K562 (cell line): ENCODE measurements around the gene TTC21A. TPM values are rescaled to one million over a fixed set of nuclear protein-coding genes. Genes with fewer than 3 reads are reported as not detected.
A peak's percentile ranks its signal among the peaks of the same experiment; 100 is the strongest.

Experiments
- ATAC-seq: fragments of 200-7000 bp; cut with Tn5 transposase; 3 replicates; pipeline ENCODE4 v1.9.1; 2020; ENCODE audit warnings: moderate library complexity
- BruUV-seq: library from RNA; stranded (reverse); fragments of 400-500 nt; replicated peaks from 2 replicates; lab custom pipeline; 2021; lab: Mats Ljungman, UMichigan
- CTCF ChIA-PET: fragments of 300-600 bp; formaldehyde crosslinking; extraction: SDS; loops from one replicate; lab custom pipeline; 2021; ENCODE audit warnings: low intra/inter-chr PET ratio; lab: Yijun Ruan, JAX
- POLR2A ChIA-PET: fragments of 300-600, 350-650 bp; sonication (Branson Sonifier 250); formaldehyde crosslinking; extraction: SDS; loops from one replicate; lab custom pipeline; 2021; ENCODE audit warnings: antibody characterized with exemption, inconsistent platforms; lab: Yijun Ruan, JAX
- DNase-seq, 4 experiments: peaks; one replicate each; pipeline versions ENCODE4 v3.0.0 to v3.0.0-alpha.2; 2011 to 2018; ENCODE audit warnings: low spot score in 3 of 4, mixed read lengths in 3 of 4; ENCODE audit errors: extremely low read depth in 1 of 4
- FAIRE-seq: peaks from 2 replicates; lab custom pipeline; 2011; peaks lifted over from hg19 to GRCh38; lab: Jason Lieb, UNC
- H2AFZ ChIP-seq: 2 replicates; pipeline ENCODE4 v1.6.0; 2011; ENCODE audit warnings: low read depth, low read length, control low read depth, inconsistent platforms
- H3K27ac ChIP-seq: fragments of 200-600 bp; 3 replicates; pipeline ENCODE4 v1.8.0; 2011; ENCODE audit warnings: low read depth, mild to moderate bottlenecking, control low read depth, inconsistent platforms, low read length, moderate library complexity, mixed read lengths; ENCODE audit errors: extremely low read depth
- H3K27me3 ChIP-seq, 2 experiments: fragments of 300-600 bp in 1 of 2; 2 replicates in 1 of 2; 3 replicates in 1 of 2; pipeline versions ENCODE4 v1.6.0 to v1.8.0; 2011; ENCODE audit warnings: inconsistent platforms in 2 of 2, low read length in 2 of 2, mild to moderate bottlenecking in 1 of 2, mixed read lengths in 1 of 2, moderate library complexity in 1 of 2; ENCODE audit not compliant: control insufficient read depth in 2 of 2, insufficient read depth in 2 of 2
- H3K36me3 ChIP-seq: fragments of 300-600 bp; 3 replicates; pipeline ENCODE4 v1.8.0; 2011; ENCODE audit warnings: mild to moderate bottlenecking, low read length, inconsistent platforms; ENCODE audit not compliant: control insufficient read depth, insufficient read depth
- H3K4me1 ChIP-seq, 2 experiments: fragments of 200-600 bp in 1 of 2; replicated peaks in 1 of 2; 2 replicates in 1 of 2; 3 replicates in 1 of 2; pipeline versions ENCODE4 v1.5.1 to v1.8.0; 2011; ENCODE audit warnings: inconsistent platforms in 2 of 2, low read length in 2 of 2, mild to moderate bottlenecking in 1 of 2, mixed read lengths in 1 of 2, moderate library complexity in 1 of 2; ENCODE audit not compliant: control insufficient read depth in 2 of 2, insufficient read depth in 2 of 2
- H3K4me2 ChIP-seq: 2 replicates; pipeline ENCODE4 v1.6.1; 2011; ENCODE audit warnings: low read length, control low read depth, inconsistent platforms, mixed read lengths; ENCODE audit not compliant: insufficient read depth
- H3K4me3 ChIP-seq: fragments of 200-600 bp; sonication (generic), shearing (Covaris generic); 2 replicates; pipeline ENCODE4 v1.5.1; 2016; ENCODE audit warnings: control low read depth, inconsistent platforms
- H3K79me2 ChIP-seq: fragments of 200-600 bp; 3 replicates; pipeline ENCODE4 v1.8.0; 2011; ENCODE audit warnings: low read length, inconsistent platforms; ENCODE audit not compliant: control insufficient read depth, insufficient read depth
- H3K9ac ChIP-seq, 2 experiments: 2 replicates each; pipeline versions ENCODE4 v1.6.0 to v1.6.1; 2011; ENCODE audit warnings: low read depth in 2 of 2, low read length in 2 of 2, control low read depth in 1 of 2, inconsistent platforms in 1 of 2, mild to moderate bottlenecking in 1 of 2, mixed read lengths in 1 of 2; ENCODE audit not compliant: insufficient read depth in 1 of 2
- H3K9me1 ChIP-seq: one replicate; pipeline ENCODE4 v1.6.0; 2011; ENCODE audit warnings: inconsistent platforms, mild to moderate bottlenecking, low read length, moderate library complexity; ENCODE audit not compliant: control insufficient read depth, insufficient read depth
- H3K9me3 ChIP-seq: replicated peaks from 2 replicates; pipeline ENCODE4 v1.5.1; 2011; ENCODE audit warnings: low read depth, low read length, inconsistent platforms; ENCODE audit not compliant: control insufficient read depth, insufficient read depth
- H4K20me1 ChIP-seq: replicated peaks from 2 replicates; pipeline ENCODE4 v1.6.1; 2011; ENCODE audit warnings: low read length, inconsistent platforms, mixed read lengths; ENCODE audit not compliant: control insufficient read depth, insufficient read depth
- CBX1 ChIP-seq: sonication (generic); IDR thresholded peaks from 2 replicates; pipeline ENCODE4 v1.6.1; 2016; ENCODE audit warnings: antibody characterized with exemption, low read depth, mild to moderate bottlenecking
- CC2D1A ChIP-seq: fragments of 450-650 bp; IDR thresholded peaks from 2 replicates; pipeline ENCODE4 v1.6.1; 2017; ENCODE audit warnings: mild to moderate bottlenecking
- CGGBP1 ChIP-seq: fragments of 250-450 bp; sonication (Bioruptor Pico); IDR thresholded peaks from 2 replicates; pipeline ENCODE4 v1.9.0; 2021; ENCODE audit warnings: mild to moderate bottlenecking
- FOXP4 ChIP-seq: sonication (generic); formaldehyde crosslinking; IDR thresholded peaks from 2 replicates; pipeline ENCODE4 v1.8.0; 2022; ENCODE audit warnings: mild to moderate bottlenecking, missing genetic modification reagents, borderline replicate concordance
- GATAD2A ChIP-seq: fragments of 450-650 bp; IDR thresholded peaks from 2 replicates; pipeline ENCODE4 v1.6.1; 2017
- MBD1 ChIP-seq: fragments of 250-450 bp; sonication (Bioruptor Pico); IDR thresholded peaks from 2 replicates; pipeline ENCODE4 v1.8.0; 2022; ENCODE audit warnings: inconsistent platforms
- NBN ChIP-seq: fragments of 450-650 bp; IDR thresholded peaks from 2 replicates; pipeline ENCODE4 v1.6.1; 2016; ENCODE audit warnings: low read depth, mild to moderate bottlenecking
- NFIC ChIP-seq: fragments of 450-650 bp; IDR thresholded peaks from 2 replicates; pipeline ENCODE4 v1.6.1; 2017; ENCODE audit warnings: mild to moderate bottlenecking, inconsistent platforms
- NRF1 ChIP-seq, 2 experiments: fragments of 450-650 bp; IDR thresholded peaks in 1 of 2; conservative IDR thresholded peaks in 1 of 2; 2 replicates each; pipeline ENCODE4 v1.6.1; 2014; ENCODE audit warnings: mild to moderate bottlenecking in 2 of 2
- TEAD4 ChIP-seq, 2 experiments: sonication (generic) in 1 of 2; formaldehyde crosslinking in 1 of 2; IDR thresholded peaks; 2 replicates each; pipeline versions ENCODE4 v1.6.1 to v1.8.0; 2012 to 2022; ENCODE audit warnings: borderline replicate concordance in 1 of 2, inconsistent platforms in 1 of 2, low read length in 1 of 2, mild to moderate bottlenecking in 1 of 2, missing genetic modification reagents in 1 of 2
- ZNF431 ChIP-seq: sonication (generic); formaldehyde crosslinking; IDR thresholded peaks from 2 replicates; pipeline ENCODE4 v1.8.0; 2022; ENCODE audit warnings: mild to moderate bottlenecking, missing genetic modification reagents
- ZNF444 ChIP-seq: fragments of 250-450 bp; sonication (Bioruptor Pico); IDR thresholded peaks from 2 replicates; pipeline ENCODE4 v1.4.0; 2020; ENCODE audit warnings: mild to moderate bottlenecking, moderate library complexity
- WGBS: fragments of 100-300 bp; shearing (Covaris generic); methylation state at CpG from one replicate; pipeline ENCODE4 v1.1.6; 2016; ENCODE audit warnings: low coverage, mixed read lengths; ENCODE audit not compliant: insufficient coverage; ENCODE audit errors: missing lambda C conversion rate; 5-methylcytosine and 5-hydroxymethylcytosine counted together
- in situ Hi-C: fragments of 300-500 bp; cut with MboI; formaldehyde crosslinking; loops from 4 replicates; pipeline ENCODE4 v1.15.0; 2018; ENCODE audit warnings: inconsistent platforms, mixed read lengths
- intact Hi-C: fragments of 100-400 bp; cut with micrococcal nuclease; formaldehyde crosslinking; loops from 2 replicates; pipeline ENCODE4 v1.14.2; 2022
- polyA plus RNA-seq, 8 experiments: library from polyadenylated mRNA; depleted of rRNA in 4 of 8; stranded (reverse) in 5 of 8; unstranded in 3 of 8; fragments of >200 nt; fragmentation: Nextera tagmentation in 2 of 8; fragmentation: Illumina TruSeq in 1 of 8; extraction: Ambion mirVana in 2 of 8; extraction: Trizol in 1 of 8; gene quantifications; 2 replicates each; pipeline versions ENCODE4 v1.2.1 to v1.2.3, GENCODE V29; 2011 to 2014; ENCODE audit warnings: inconsistent platforms in 1 of 8, missing spikeins in 1 of 8
- total RNA-seq, 7 experiments: library from RNA; depleted of rRNA in 6 of 7; stranded (reverse); fragments of >200 nt in 6 of 7; fragmentation: Illumina TruSeq in 2 of 7; extraction: Trizol in 2 of 7; gene quantifications; 2 replicates each; pipeline versions ENCODE4 v1.2.1 to v1.2.3, GENCODE V29; 2011 to 2021; ENCODE audit warnings: low replicate concordance in 1 of 7

Gene TTC21A
- total and polyA plus RNA-seq, 9 of the 15 experiments (the other 6 are each of a cell fraction or from before 2014, with no cell fraction given): 0.22 to 1.4 (median 0.70) TPM

- Histone ChIP-seq H3K27me3 (no peaks in the 10 kb centered on the region), H3K4me3 (no peak overlapping the region), H3K4me1 (no peaks in the 10 kb centered on the region; a peak in 1 of 5 replicates), H3K9me3 (no peaks in the 10 kb centered on the region), H3K9me1 (no peaks in the 10 kb centered on the region), H3K27ac (no peak overlapping the region), H3K36me3 (peaks cover 14% of the 10 kb centered on the region), H4K20me1 (0 out of 2 replicates have a peak, but pooled peaks cover 5% of the 10 kb centered on the region), H3K4me2 (no peak overlapping the region), H3K9ac (no peak overlapping the region), H3K79me2 (peaks cover 22% of the 10 kb centered on the region), H2AFZ (no peak overlapping the region)
- no peak for TF ChIP-seq TEAD4 (IDR thresholded peaks at IDR 0.05; ENCODE audit: low read length)
- no peak for TF ChIP-seq TEAD4 (CRISPR knock-in tag; IDR thresholded peaks at IDR 0.05; ENCODE audit: borderline replicate concordance)
- TF ChIP-seq CGGBP1 (CRISPR knock-in tag): no peak
- TF ChIP-seq NFIC: peak; percentile 40; the same call in 1 of the 2 replicates
- in situ Hi-C loops: no loop called here
- no TSS peak for BruUV-seq
- DNase-seq: no peak
- intact Hi-C loops: no loop called here
- ChIA-PET POLR2A (interaction anchor here (0.7 kb wide), 1 partner anchor 78 kb away, joined by 3 read pairs; no protein-coding TSS in a partner anchor), CTCF (no interaction called here)
- WGBS: 44% methylated on average over 1 of the region's 1 CpG
- ATAC-seq: no peak
- no peak for FAIRE-seq
These were observed 45.3 kb upstream of the TTC21A start for GRCh38 chr3:39062180-39062579.

- no TSS peak for BruUV-seq
- H3K4me3 ChIP-seq: no peak overlapping the region
- H3K27me3 ChIP-seq: no peaks in the 10 kb centered on the region
- H3K27ac ChIP-seq: no peak overlapping the region
- H3K9ac ChIP-seq: no peak overlapping the region
- H3K9me1 ChIP-seq: no peaks in the 10 kb centered on the region
- ATAC-seq (no peak), FAIRE-seq (no peak), DNase-seq (no peak)
- 78% methylated on average over 3 of the region's 3 CpGs for WGBS
- H3K79me2 ChIP-seq: peaks cover 18% of the 10 kb centered on the region
- in situ Hi-C loops: no loop called here
- no peaks in the 10 kb centered on the region; a peak in 1 of 5 replicates for H3K4me1 ChIP-seq
- H4K20me1 ChIP-seq: 0 out of 2 replicates have a peak, but pooled peaks cover 5% of the 10 kb centered on the region
- POLR2A ChIA-PET: interaction anchor here (0.7 kb wide), 1 partner anchor 77 kb away, joined by 3 read pairs; no protein-coding TSS in a partner anchor
- no peak overlapping the region for H3K4me2 ChIP-seq
- H3K36me3 ChIP-seq: peaks cover 21% of the 10 kb centered on the region
- CTCF ChIA-PET: interaction anchor here (0.6 kb wide), 1 partner anchor 474 kb away, joined by 6 read pairs; no protein-coding TSS in a partner anchor
- H3K9me3 ChIP-seq: no peaks in the 10 kb centered on the region
- H2AFZ ChIP-seq: no peak overlapping the region
- intact Hi-C loops: no loop called here
- TF ChIP-seq ZNF444 (CRISPR knock-in tag) (no peak), FOXP4 (CRISPR knock-in tag) (no peak), ZNF431 (CRISPR knock-in tag) (no peak), NBN (no peak), GATAD2A (no peak), NRF1 (conservative IDR thresholded peaks at IDR 0.05 in 1 of 2, IDR thresholded peaks at IDR 0.05 in 1 of 2) (no peak), MBD1 (CRISPR knock-in tag) (no peak), CBX1 (no peak), CC2D1A (no peak)
These were observed 44.3 kb upstream of the TTC21A start for GRCh38 chr3:39063143-39063542.
